Stomach (tissue), 4 donors: ENCODE data around the gene CDRT4.

Experiments used
- CTCF ChIP-seq, 7 experiments: fragments of 450-650 bp in 4 of 7; fragments of 200-600 bp in 3 of 7; sonication (generic) in 3 of 7; IDR thresholded peaks; one replicate each; pipeline ENCODE4 v1.5.1; 2016 to 2019; ENCODE audit warnings: antibody characterized with exemption in 7 of 7, control low read depth in 2 of 7, mild to moderate bottlenecking in 1 of 7
- EP300 ChIP-seq: sonication (generic); formaldehyde crosslinking; IDR thresholded peaks from one replicate; pipeline ENCODE4 v1.6.1; 2017; ENCODE audit warnings: antibody characterized with exemption
- POLR2A ChIP-seq, 4 donors: fragments of 450-650 bp; IDR thresholded peaks; one replicate each; pipeline ENCODE4 v1.6.1; 2016; ENCODE audit warnings: antibody characterized with exemption in 4 of 4, control low read depth in 2 of 4, mild to moderate bottlenecking in 1 of 4, moderate library complexity in 1 of 4

- TF ChIP-seq CTCF (IDR thresholded peaks at IDR 0.05) = no peak
- no peak for TF ChIP-seq EP300
- TF ChIP-seq POLR2A (IDR thresholded peaks at IDR 0.05) = no peak
Observed at GRCh38 chr17:15494821-15495220, 27.4 kb upstream of the CDRT4 start.
